Activated T-cell treated with anti-CD3 and anti-CD28 coated beads for 4 hours (primary cell): ENCODE data around the gene ULBP1.
"Not testable (repeated sequence)": the region's sequence is repeated elsewhere in the genome, so short reads cannot be mapped to it uniquely, and the experiment has no call there.

Experiments
- DNase-seq: peaks from one replicate; pipeline ENCODE4 v3.0.0-alpha.2; 2020

ULBP1 gene

DNA sequence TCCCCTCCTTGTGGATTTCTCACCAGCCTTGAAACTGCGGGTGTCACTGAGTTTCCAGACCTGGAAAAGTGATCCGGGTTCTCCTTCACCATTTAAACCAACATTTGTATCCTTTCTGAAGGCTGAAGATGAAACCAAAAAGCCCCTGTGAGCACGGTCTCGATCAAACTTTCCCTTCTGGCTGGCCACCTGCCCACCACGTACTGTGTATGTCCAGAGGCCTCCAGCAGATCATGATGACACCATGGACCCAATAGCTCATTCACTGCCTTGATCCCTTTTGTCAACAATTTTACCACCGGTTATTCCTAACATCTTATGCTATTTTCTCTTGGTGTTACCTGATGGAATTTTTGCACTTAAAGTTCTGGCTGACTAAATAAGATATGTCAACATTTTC, 15.6 kb downstream of the ULBP1 start:
- DNase-seq, result no peak

- DNase-seq, result no peak
Measured at GRCh38 chr6:149983145-149983544, 19.4 kb downstream of the ULBP1 start.

DNA sequence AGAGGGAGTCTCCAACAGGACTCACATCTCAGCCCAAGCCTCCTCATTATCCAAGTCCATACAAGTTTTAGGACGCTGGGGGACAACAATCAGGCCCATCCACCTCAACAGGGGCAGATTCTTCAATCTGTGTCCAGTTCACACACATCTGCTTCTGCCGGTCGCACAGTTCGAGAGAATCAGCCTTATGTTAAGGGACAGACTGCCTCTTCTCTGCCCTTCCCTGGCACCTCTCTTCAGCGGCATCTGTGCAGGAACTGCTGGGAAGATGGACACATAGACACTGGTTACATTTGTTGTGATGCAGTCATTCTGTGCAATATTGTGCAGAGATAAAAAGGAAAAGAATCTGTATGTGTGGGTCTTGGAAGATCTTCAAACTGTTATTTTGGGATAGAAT, 21.0 kb downstream of the ULBP1 start:
- DNase-seq, result no peak

DNA sequence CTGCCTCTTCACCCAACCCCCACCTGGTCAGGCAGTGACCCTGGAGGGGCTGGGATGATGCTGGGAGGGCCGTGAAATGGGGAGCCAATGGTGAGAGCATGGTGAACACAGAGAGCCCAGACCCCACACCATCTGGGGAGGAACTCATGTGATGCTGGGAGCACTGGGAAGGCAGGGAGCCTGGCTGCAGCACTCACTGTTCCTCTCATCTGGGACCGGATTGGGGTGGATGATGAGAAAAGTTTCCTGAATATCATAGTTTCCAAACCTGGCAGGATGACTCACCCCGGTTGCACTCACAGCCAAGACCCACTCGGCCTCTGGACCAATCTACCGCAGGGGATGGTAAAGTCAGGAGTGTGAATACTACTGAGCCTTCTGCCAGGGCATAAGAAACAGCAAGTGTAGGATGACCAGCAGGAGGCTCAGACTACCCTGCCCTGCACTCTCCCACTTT, 21.8 kb downstream of the ULBP1 start:
- DNase-seq, result no peak

DNA sequence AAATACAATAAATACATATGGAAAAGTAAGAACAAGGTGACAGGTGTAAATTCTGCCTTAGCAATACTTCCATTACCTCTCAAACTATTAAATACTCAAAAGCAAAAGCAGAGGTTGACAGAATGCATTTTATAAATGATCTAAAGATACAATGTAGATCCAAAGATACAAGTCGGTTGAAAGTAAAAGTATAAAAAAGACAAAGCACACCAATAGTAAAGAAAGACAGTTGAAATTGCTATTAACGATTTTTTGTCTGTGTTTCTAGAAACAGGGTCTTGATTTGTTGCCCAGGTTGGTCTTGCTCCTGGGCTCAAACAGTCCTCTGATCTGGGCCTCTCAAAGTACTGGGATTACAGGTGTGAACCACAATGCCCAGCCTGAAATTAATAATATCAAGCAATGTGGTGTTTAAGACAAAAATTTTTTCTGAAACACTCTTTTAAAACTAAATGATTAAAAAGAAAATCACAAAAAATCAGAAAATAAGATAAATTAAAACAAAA, 23.9 kb downstream of the ULBP1 start:
- no peak for DNase-seq

DNA sequence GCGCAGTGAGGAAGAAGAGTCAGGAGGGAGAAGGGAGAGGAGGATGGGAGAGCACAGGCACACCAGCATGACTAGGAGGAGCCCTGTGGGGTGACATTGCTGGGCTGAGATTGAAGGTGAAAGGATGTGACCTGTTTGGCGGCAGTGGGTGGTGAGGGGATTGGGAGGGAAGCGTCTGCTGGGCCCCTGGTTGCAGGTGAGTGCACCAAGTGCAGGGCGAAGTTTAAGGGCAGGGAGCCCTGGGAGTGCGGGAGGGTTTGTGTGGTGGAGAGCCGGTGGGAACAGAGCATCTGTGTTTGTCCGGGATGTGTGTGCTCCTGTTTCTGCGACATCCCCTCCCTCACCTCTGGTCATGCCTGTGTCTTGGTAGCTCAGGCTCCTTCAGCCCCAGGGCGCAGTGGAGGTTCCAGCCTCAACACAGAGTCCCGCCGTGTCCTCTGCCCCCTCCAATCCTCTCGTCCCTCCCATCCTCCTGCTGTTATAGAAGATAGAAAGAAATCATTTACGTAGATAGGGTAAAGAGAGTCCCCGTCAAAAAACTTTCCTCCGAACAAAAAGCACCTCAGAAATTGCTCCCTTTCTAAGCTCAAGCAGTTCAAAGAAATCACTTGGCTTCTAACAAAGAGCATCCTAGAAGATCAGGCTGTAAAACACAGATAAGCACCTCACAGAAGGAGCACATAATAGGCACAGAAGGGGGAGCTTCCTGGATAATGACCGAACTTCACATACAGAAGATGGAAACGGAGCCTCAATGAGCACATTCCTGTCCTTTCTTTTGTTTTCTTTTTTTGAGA, 25.0 kb downstream of the ULBP1 start:
- no peak for DNase-seq

GRCh38 chr6:149990212-149990660, 26.5 kb downstream of the ULBP1 start:
- DNase-seq, result no peak

- no peak for DNase-seq
Measured at GRCh38 chr6:149990661-149991471, 27.1 kb downstream of the ULBP1 start.

GRCh38 chr6:149991472-149991795, 27.7 kb downstream of the ULBP1 start:
- DNase-seq, result not testable (repeated sequence)

DNA sequence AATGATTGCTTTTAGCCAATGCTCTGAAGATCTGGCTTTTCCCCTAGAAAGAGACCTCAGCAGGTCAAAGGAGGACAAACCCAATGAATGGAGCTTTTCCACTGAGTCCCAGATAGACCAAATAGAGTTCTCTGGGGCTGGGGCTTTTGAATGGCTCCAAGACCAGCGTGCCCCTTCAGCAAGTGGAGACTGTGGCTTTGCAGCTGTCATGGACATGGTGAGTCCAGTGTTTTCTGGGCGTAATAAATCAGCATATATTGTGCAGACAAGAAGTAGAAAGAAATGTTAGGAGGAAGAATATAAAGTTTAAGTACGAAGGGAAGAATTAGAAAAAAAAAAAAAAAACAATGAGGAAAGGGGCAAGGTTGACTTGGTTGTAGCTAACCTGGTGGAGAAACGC, 28.1 kb downstream of the ULBP1 start:
- DNase-seq, result no peak

DNA sequence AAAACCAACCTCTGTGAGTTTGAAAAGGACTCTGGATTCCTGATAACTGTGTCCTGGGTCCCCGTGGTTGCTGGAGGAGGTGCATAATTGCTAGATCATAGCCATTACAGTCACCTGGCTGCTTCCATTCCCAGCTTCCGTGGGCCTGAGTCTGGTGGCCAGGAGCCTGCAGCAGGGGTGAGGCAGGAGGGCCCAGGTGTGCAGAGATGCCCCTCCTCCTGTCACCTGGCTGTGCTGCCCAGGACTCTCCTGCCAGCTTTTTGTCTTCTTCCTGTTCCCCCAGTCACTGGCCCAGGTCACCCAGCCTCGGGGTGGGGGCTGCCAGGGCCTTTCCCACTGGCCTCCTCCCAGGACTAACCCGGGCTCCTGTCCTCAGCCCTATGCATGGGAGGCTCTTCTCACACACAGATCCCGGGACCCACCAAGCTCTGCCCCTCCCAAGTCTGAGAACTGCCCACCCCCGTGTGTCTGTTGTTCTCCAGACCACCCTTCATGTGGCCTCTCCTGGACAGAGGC, 31.6 kb downstream of the ULBP1 start:
- no peak for DNase-seq

DNA sequence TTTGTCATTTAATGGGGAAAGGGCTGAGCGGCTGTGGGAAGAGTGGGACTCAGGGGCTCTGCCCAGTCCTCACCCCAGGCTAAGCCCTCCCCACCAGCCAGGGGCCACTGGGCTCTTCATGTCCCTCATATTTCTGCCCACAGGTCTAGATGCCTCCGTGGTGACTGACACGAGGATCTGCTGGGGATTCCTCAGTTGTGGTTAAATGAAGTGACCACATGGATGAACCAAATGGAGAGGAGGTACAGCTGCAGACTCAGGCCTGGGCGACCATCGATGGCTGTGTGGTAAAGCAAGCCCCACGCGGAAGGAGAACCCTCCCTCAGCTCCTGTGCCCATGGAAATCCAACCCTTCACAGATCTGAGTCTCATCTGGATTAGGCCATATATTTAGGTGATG, 32.2 kb downstream of the ULBP1 start:
- DNase-seq, result no peak

GRCh38 chr6:149999636-150000035, 35.9 kb downstream of the ULBP1 start:
- DNase-seq, result no peak

- no peak for DNase-seq
Measured at GRCh38 chr6:150001295-150002008, 37.7 kb downstream of the ULBP1 start.

DNA sequence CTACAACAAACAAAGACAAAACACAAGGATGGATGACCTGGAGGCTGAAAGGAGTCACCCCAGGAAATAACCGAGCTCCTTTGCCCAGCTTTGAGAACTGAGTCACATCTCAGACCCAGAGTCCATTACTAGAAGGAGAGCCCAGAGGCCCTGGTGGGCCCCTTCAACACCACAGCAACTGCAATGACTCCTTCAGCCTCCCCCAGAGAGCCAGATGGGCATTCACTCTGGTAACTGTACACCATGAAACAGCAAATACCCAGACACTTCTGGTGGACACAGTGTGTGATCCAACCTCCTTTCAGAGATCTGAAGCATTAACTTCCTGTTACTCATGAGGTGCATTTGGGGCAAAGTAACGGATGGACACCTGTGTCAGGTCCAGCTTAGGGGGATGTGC, 39.0 kb downstream of the ULBP1 start:
- DNase-seq, result no peak

- not testable (repeated sequence) for DNase-seq
Measured at GRCh38 chr6:150003599-150003998, 39.9 kb downstream of the ULBP1 start.

DNA sequence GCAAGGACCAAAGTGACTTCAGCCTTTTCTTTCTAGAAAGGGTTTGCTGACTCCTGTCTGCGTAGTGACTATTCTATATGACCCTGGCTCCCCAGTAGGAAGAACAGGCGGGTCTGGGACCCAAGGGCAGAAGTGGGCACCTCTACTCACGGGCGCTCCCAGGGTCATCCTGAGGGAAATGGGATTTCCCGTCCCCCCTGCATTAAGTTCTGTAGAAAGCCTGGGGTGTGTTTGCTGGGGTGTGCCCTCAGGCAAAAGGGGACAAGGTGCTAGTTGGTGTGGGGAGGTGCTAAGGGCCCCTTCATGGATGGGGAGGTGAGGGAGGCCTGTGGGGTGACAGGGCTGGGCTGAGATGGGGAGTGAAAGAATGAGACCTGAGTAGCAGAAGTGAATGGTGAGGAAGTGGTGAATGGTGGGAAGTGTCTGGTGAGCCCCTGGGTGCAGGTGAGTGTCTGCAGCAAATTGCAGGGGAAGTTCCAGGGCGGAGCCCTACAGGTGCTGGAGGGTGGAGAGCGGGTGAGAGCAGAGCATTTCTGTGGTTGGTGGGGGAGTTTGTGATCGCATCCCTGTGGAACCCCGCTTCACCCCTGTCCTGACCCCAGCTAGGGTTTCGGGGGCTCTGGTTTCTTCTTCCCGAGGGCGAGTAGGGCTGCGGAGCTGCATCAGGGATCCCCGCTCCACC, 40.5 kb downstream of the ULBP1 start:
- DNase-seq, result no peak

- DNase-seq, result peak; percentile 79
Measured at GRCh38 chr6:150004783-150005717, 41.3 kb downstream of the ULBP1 start.

- DNase-seq, result no peak
Measured at GRCh38 chr6:150005761-150006651, 42.3 kb downstream of the ULBP1 start.

DNA sequence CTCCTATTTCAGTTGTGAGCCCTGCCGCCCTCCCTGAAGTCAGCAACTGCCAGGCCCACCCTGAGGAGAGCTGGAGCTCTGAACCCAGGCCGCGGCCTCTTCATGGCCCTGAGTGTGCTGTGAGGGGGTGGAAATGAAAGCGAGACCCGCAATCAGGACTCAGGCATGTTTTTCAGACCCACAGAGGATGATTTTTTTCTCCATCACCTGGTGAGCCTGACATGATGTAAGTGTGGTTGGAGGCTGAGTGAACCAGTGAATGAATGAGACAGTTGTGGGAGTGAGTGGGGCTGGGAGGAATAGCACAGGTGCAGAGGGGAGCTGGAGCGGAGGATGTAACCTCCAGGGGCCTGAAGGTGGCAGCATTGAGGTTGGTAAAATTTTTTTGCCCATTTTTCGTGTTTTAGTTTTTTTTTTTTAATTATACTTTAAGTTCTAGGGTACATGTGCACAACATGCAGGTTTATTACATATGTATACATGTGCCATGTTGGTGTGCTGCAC, 43.3 kb downstream of the ULBP1 start:
- no peak for DNase-seq
